ENCODE results near the gene C12orf50.

DNA sequence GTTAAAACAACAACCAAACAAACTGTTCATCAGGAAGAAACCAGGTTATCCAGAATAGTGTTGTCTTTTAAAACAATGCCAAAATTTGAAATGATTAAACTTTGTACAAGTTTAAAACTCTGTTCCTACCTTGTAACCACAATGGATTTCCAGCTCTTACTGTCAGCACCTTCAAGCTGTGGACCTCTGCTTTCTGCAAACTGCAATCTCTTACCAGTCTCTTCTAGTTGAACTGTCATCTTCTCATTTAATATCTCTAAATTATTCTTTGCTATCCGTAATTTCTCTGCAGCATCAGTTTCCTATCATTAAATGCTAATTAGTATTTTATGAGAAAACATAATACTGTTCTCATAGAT, 29.5 kb upstream of the C12orf50 start:
- TF ChIP-seq, protein P1, sequence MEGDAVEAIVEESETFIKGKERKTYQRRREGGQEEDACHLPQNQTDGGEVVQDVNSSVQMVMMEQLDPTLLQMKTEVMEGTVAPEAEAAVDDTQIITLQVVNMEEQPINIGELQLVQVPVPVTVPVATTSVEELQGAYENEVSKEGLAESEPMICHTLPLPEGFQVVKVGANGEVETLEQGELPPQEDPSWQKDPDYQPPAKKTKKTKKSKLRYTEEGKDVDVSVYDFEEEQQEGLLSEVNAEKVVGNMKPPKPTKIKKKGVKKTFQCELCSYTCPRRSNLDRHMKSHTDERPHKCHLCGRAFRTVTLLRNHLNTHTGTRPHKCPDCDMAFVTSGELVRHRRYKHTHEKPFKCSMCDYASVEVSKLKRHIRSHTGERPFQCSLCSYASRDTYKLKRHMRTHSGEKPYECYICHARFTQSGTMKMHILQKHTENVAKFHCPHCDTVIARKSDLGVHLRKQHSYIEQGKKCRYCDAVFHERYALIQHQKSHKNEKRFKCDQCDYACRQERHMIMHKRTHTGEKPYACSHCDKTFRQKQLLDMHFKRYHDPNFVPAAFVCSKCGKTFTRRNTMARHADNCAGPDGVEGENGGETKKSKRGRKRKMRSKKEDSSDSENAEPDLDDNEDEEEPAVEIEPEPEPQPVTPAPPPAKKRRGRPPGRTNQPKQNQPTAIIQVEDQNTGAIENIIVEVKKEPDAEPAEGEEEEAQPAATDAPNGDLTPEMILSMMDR (IDR thresholded peaks at IDR 0.05) = no peak
- TF ChIP-seq POLR2A (IDR thresholded peaks at IDR 0.05) = no peak
